Omental fat pad (tissue), 4 donors: ENCODE measurements around the gene EPHA2. TPM values are rescaled to one million over a fixed set of nuclear protein-coding genes. Genes with fewer than 3 reads are reported as not detected.

Experiments used
- ATAC-seq: fragments of 150-250 bp; one replicate; pipeline ENCODE4 v1.9.1; 2016; ENCODE audit warnings: mild to moderate bottlenecking, moderate library complexity; ENCODE audit not compliant: low FRiP score
- DNase-seq: peaks from one replicate; pipeline ENCODE4 v3.0.0-alpha.2; 2019; ENCODE audit warnings: low spot score
- total RNA-seq, 4 donors: library from RNA; depleted of rRNA; stranded (reverse); fragments of >200 nt; gene quantifications; one replicate each; pipeline ENCODE4 v1.1.0, GENCODE V29; 2016
- TF ChIP-seq, protein P1 (sequence below), 3 donors: fragments of 450-650 bp; IDR thresholded peaks; one replicate each; pipeline ENCODE4 v1.5.1; 2016 to 2017; ENCODE audit warnings: antibody characterized with exemption in 3 of 3, mild to moderate bottlenecking in 3 of 3, moderate library complexity in 2 of 3

Gene EPHA2
- total RNA-seq, 4 donors from 2014 or later, result 15.3 to 41.8 (median 28.6) TPM

DNA sequence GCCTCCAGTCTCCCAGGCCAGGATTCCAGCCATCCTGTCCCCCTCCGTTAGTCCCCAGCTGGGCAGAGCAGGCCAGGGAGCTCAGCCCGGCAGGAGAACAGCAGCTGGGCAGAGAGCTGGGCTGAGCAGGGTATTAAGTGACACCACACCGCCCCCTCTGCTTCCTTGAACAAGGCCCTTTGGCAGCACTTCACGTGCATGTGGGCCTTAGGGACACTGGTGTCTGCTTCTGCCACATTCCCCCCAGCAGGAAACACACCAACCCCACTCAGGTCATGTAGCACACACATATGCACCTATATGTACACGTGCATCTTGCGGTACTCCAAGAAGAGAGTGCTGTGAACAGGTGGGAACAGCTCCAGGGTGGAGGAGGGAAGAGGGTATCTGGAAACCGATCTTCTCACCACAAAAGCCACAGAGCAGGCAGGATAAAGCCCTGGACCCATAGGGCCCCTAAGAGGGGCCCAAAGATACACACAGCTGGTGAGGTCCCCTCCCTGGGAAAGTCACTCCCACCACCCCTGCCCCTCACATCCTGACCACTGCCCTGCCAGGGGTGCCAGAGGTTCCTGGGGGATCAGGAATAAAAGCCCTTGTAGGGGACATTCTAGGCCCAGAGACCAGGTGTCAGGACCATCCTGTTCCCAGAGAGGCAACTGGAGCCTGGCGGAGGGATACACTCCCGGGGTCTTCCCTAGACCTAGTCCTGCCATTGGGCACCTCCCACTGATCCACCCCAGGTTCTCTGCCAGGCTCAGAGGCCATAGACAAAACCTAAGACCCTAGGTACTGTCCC lies 4.5 kb downstream of the EPHA2 start:
- DNase-seq, result no peak
- ATAC-seq, result no peak
- TF ChIP-seq, protein P1, sequence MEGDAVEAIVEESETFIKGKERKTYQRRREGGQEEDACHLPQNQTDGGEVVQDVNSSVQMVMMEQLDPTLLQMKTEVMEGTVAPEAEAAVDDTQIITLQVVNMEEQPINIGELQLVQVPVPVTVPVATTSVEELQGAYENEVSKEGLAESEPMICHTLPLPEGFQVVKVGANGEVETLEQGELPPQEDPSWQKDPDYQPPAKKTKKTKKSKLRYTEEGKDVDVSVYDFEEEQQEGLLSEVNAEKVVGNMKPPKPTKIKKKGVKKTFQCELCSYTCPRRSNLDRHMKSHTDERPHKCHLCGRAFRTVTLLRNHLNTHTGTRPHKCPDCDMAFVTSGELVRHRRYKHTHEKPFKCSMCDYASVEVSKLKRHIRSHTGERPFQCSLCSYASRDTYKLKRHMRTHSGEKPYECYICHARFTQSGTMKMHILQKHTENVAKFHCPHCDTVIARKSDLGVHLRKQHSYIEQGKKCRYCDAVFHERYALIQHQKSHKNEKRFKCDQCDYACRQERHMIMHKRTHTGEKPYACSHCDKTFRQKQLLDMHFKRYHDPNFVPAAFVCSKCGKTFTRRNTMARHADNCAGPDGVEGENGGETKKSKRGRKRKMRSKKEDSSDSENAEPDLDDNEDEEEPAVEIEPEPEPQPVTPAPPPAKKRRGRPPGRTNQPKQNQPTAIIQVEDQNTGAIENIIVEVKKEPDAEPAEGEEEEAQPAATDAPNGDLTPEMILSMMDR (IDR thresholded peaks at IDR 0.05), result no peak

DNA sequence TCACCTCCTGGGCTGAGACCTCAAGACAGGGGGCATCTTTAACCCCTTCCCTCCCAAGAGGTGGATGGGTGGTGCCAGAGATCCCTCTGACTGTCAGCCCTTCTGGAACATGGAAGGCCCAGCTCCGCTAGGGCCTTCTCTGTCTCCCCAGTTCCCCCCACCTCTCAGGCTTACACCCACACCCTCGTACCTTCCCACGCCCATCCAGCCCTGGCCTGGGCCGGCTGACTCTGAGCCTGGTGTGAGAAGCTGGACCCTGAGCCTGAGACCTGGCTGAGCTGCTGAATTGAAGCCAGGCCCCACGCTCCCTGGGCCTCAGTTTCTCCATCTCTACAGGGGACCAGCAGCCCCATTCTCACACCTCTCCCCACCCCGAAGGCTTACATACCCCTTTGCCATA lies 5.4 kb downstream of the EPHA2 start:
- no peak for DNase-seq
- ATAC-seq, result no peak
- TF ChIP-seq, protein P1 (IDR thresholded peaks at IDR 0.05), result no peak

DNA sequence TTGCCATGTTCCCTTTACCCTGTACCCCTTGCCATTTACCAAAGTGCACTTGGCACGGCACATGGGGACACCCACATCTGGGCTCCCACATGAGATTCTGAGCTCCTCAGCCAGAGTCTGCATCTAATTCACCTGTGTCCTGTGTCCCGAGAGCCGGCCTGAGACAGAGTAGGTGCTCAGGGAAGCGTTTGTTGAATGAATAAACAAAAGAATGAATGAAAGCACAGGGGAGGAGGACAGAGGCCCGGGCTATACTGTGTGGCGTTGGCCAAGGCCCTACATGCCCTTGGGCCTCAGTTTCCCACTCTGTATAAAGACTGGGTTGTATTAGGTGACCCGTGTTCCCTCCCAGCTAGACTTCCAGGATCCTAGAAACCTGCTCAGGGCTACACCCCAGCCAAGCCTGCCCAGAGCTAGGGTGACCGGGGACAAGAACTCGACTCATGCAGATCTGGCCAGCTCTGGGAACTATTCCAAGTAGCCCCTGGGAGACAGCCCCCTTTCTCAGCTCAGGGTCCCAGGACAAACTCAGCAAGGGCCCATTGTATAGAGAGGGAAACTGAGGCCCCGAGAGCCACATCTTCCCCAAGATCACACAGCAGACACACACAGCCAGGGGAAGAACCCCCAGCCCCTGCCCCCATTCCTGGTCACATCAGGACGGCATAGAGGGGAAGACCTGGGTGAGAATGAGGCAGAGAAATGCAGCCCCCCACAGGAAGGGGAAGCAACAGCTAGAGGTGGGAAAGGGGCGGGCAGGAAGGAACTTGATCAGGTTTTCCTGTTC lies 6.0 kb downstream of the EPHA2 start:
- TF ChIP-seq, protein P1 (IDR thresholded peaks at IDR 0.05), result no peak
- DNase-seq (no peak), ATAC-seq (no peak)

- ATAC-seq (no peak), DNase-seq (no peak)
- TF ChIP-seq, protein P1 (IDR thresholded peaks at IDR 0.05), result no peak
Observed at GRCh38 chr1:16149146-16149545, 6.7 kb downstream of the EPHA2 start.

GRCh38 chr1:16148329-16149092 lies 7.4 kb downstream of the EPHA2 start:
- no peak for DNase-seq
- TF ChIP-seq, protein P1 (IDR thresholded peaks at IDR 0.05), result no peak
- ATAC-seq, result no peak

DNA sequence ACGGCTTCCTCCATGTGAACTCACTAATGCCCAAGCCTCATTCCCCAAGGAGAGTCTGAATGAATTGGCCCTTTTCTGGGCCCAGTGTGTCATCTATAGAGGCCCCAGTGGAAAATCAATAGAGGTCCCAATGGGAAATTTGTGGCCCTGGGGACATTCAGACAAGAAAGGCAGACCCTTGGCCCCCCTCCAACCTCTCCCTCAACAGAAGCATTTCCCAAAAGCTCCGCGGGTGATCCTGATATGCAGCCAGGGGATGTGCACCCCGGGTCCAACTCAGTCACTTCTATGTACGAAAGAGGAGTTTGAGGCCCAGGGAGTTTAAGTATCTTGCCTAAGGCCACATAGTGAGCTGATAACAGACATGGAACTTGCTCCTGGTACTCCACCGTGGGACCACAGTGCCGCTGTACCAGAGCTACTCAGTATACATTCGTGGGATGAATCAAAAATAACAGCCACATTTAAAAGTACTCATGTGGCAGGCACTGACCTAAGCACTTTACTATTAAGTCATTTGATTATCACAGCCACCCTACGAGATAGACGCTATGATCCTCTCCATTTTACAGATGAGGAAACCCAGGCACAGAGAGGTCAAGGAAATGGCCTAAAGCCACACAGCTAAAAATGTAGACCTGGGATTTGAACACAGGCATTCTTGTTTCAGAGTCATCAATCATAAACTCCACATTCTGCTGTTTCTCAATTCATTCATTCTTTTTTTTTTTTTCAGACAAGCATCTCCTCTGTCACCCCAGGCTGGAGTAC lies 8.5 kb downstream of the EPHA2 start:
- TF ChIP-seq, protein P1 (IDR thresholded peaks at IDR 0.05), result no peak
- no peak for ATAC-seq
- DNase-seq, result no peak
